Measurements from ENCODE around the gene HNRNPDL. TPM values are rescaled to one million over a fixed set of nuclear protein-coding genes. Genes with fewer than 3 reads are reported as not detected.

Gene HNRNPDL
- total and polyA plus RNA-seq, 2 of the 4 experiments (the other 2 are of a cell fraction), result 52.9 to 276 TPM

DNA sequence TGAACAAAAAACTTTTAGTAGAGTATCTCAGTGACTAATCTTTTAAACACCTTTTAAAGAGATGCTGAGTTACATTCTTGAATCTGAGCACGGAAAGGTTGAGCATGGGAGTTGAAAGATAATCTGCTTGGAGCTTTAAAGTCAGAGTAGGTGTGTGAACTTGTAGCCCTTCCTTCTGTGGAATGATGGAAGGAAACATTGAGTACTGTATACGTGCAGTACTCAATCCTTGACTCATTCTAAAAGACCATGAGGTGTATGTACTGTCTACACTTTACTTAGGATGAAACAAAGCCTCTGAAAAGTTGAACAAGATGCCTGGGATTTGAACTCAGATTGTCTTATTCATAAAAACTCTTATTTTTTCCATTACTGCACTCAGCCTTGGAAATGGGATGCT lies 3.5 kb upstream of the HNRNPDL start:
- no peak overlapping the region for H3K4me3 ChIP-seq (ENCODE audit: insufficient read depth, low read depth, low read length)
- no peak overlapping the region for H3K18ac ChIP-seq (ENCODE audit: low read depth, low read length)
- H3K23ac ChIP-seq (ENCODE audit: low read depth, low read length), result peak overlapping the region; percentile 46; the same call in 1 of the 2 replicates
- H3K36me3 ChIP-seq (ENCODE audit: control insufficient read depth, insufficient read depth, low read length), result no peaks in the 10 kb centered on the region
- peaks cover 42 to 75% of the 10 kb centered on the region in 2 experiments for H3K79me1 ChIP-seq (ENCODE audit: low read depth in 1 of 2, low read length in 2 of 2)
- no peak for ATAC-seq (ENCODE audit: low read depth)
- no peak overlapping the region for H3K56ac ChIP-seq (ENCODE audit: extremely low read depth, insufficient read depth, low read length)
- no peak overlapping the region for H3K14ac ChIP-seq (replicated peaks; ENCODE audit: low read depth, low read length)
- H2AK5ac ChIP-seq (ENCODE audit: low read depth, low read length), result no peak overlapping the region
- H2AK9ac ChIP-seq (replicated peaks; ENCODE audit: low read depth, low read length, poor library complexity), result no peak overlapping the region
- TF ChIP-seq MAZ (IDR thresholded peaks at IDR 0.05; ENCODE audit: borderline replicate concordance, low read depth, low read length) (no peak), CEBPB (IDR thresholded peaks at IDR 0.05; ENCODE audit: low read depth, low read length) (no peak)
- H3K27me3 ChIP-seq (ENCODE audit: control insufficient read depth, insufficient read depth, low read length), result no peaks in the 10 kb centered on the region
- H2BK5ac ChIP-seq (ENCODE audit: low read depth, low read length, poor library complexity, severe bottlenecking), result no peak overlapping the region
- H4K20me1 ChIP-seq (ENCODE audit: insufficient read depth, low read length), result peaks cover 33% of the 10 kb centered on the region
- no peak overlapping the region for H2BK15ac ChIP-seq (ENCODE audit: low read depth, low read length)
- no peak overlapping the region for H4K5ac ChIP-seq (ENCODE audit: low read depth, low read length)
- H3K4me1 ChIP-seq (ENCODE audit: control insufficient read depth, insufficient read depth, low read length), result peaks cover 3% of the 10 kb centered on the region
- dilution Hi-C loops (cut with HindIII; ENCODE audit: low sequenced_read_pairs, unreplicated experiment), result no loop called here
- peaks cover 14% of the 10 kb centered on the region for H3K9me1 ChIP-seq (ENCODE audit: insufficient read depth, low read length)
- no CpG with 5 or more reads among the region's 2 CpGs for WGBS, 2 experiments (ENCODE audit: extremely low coverage in 2 of 2, insufficient read length in 1 of 2)
- intact Hi-C loops (cut with micrococcal nuclease), result no loop called here
- H2AFZ ChIP-seq (replicated peaks; ENCODE audit: low read length, poor library complexity), result no peak overlapping the region
- no peak overlapping the region for H3K9ac ChIP-seq (ENCODE audit: low read depth, low read length)
- H3K4me2 ChIP-seq (ENCODE audit: low read depth, low read length), result no peak overlapping the region
- H4K91ac ChIP-seq (ENCODE audit: insufficient read depth, low read depth, low read length), result no peak overlapping the region
- POLR2A ChIA-PET (ENCODE audit: unreplicated experiment), result no interaction called here
- H4K8ac ChIP-seq (ENCODE audit: low read depth in 2 of 2, low read length in 2 of 2), result no peak overlapping the region
- no TSS peak for BruUV-seq (replicated peaks)
- no peaks in the 10 kb centered on the region for H3K9me3 ChIP-seq (ENCODE audit: control insufficient read depth, insufficient read depth, low read length)
- no peak overlapping the region for H3K4ac ChIP-seq (ENCODE audit: low read depth, low read length)
- CTCF ChIA-PET, result no interaction called here
- H2BK120ac ChIP-seq (ENCODE audit: low read depth, low read length), result no peak overlapping the region
- no peak for DNase-seq
- no peak overlapping the region for H2BK20ac ChIP-seq (ENCODE audit: low read depth, low read length)
- no peak overlapping the region for H3K27ac ChIP-seq (ENCODE audit: insufficient read depth, low read length)
- in situ Hi-C loops (cut with MboI; ENCODE audit: low sequenced_read_pairs), result loop anchor here (25.0 kb wide), 1 partner anchor 604 kb away; the partner anchor contains the start of gene COPS4

Data from IMR-90 (cell line).